GM19463 (cell line): Measurements from ENCODE around the gene SHC3.

Source experiments
- ATAC-seq: cut with Tn5 transposase; IDR thresholded peaks from one replicate; pipeline ENCODE4 v1.9.1; 2021; ENCODE audit warnings: mild to moderate bottlenecking, moderate library complexity; ENCODE audit not compliant: unreplicated experiment

Gene SHC3

GRCh38 chr9:89186960-89187359, 8.3 kb upstream of the SHC3 start:
- no peak for ATAC-seq

DNA sequence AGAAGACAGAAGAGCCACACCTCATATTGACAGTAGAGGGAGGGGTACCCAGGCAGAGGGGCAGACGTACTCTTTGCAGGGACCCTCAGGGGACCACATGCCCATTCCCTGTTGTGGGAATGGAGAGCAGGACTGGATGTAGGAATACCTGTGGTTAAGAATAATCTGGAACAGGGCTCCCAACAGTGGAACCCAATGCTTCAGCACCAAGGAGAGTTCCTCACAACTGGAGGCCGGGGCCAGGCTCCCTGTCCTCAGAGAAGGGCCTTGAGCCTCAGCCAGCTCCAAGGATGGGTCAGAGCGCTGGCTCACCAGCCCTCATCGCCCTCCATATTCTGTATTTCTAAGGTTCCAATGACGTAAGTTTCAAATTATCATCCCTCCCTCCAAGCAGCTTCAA, 7.4 kb upstream of the SHC3 start:
- ATAC-seq, result no peak

- no peak for ATAC-seq
Measured at GRCh38 chr9:89183146-89183545, 4.5 kb upstream of the SHC3 start.

DNA sequence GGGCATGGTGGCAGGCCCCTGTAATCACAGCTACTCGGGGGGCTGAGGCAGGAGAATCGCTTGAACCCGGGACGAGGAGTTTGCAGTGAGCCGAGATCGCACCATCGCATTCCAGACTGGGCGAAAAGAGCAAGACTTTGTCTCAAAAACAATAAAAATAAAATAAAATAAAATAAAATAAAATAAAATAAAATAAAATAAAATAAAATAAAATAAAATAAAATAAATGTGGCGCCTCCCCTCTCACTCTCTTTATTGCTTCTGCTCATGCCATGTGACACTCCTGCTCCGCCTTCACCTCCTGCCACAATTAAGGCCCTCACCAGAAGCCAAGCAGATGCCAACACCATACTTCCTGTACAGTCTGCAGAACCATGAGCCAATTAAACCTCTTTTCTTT, 3.8 kb upstream of the SHC3 start:
- no peak for ATAC-seq

GRCh38 chr9:89179895-89180734, 1.5 kb upstream of the SHC3 start:
- no peak for ATAC-seq

GRCh38 chr9:89179540-89179894, 899 bp upstream of the SHC3 start:
- ATAC-seq, result no peak

DNA sequence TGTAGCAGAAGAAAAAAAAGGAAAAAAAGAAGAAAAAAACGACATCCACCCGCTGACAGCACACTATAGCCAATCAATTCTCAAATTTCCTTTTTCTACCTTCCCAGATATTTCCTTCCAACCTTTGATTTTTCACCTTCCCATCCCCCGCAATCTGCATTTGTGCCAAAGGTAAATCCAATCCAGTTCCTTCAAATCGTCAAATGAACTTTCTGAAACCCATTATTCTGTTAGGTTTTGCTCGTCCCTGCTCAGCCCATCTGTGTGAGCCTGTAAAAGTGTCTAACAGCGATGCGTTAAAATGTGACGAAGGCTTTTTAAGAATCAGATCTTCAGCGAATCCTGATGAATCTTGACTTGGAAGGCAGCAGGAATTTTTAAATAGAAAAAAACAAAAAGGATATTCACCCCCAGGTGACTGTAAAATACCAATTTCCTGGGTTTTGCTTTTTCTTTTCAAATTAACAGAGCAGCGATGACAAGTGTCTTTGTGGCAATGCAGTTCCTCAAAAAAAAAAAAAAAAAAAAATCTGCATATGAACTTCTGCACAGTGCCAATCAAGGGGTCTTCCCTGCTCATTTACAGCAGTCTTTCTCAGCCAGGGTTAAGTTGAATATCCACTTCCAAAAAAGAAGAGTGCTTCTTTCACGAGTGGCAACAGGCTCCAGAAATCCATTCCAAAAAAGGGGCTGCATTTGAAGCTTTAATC, 367 bp upstream of the SHC3 start:
- ATAC-seq, result no peak

GRCh38 chr9:89177012-89177943, 1.3 kb downstream of the SHC3 start:
- ATAC-seq, result no peak

DNA sequence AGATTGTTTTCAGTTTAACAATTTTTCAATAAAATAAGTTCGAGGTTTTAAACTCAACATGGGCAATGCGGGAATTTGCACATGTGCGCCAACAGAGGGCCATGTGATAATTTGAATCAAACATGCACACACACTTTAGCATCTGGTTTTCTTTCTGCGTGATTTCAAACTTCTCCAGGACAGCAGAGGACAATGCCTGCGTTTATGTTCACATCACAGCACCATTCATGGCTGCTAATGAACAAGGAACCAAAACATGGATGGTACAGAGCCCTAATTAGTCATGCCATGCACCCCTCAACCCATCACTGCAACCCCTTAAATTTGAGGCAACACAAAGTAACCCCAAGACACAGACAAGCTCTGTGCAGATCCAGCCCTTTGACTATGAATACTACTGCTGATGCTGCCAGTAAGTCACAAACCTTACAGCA, 2.8 kb downstream of the SHC3 start:
- no peak for ATAC-seq

DNA sequence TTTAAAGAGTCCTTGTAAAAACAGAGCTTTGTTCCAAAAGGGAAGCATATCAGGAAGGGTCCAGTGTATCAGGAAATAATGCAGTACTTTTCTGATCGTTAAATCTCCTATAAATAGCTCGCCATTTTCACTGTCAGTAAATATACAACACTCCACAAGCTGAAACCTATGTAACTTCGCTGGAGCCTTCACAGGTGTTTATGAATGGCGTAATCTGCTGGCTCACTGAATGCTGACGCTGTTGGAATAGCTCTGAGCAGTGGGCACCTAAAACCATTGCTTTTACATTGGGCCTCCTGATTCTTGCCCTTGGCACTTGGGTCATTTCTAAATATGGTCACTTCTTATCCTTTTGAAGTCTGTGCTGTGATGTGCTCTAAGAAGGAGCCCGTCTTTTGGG, 4.3 kb downstream of the SHC3 start:
- no peak for ATAC-seq

- ATAC-seq, result no peak
Measured at GRCh38 chr9:89173072-89173471, 5.5 kb downstream of the SHC3 start.

GRCh38 chr9:89172398-89172797, 6.2 kb downstream of the SHC3 start:
- ATAC-seq, result no peak

DNA sequence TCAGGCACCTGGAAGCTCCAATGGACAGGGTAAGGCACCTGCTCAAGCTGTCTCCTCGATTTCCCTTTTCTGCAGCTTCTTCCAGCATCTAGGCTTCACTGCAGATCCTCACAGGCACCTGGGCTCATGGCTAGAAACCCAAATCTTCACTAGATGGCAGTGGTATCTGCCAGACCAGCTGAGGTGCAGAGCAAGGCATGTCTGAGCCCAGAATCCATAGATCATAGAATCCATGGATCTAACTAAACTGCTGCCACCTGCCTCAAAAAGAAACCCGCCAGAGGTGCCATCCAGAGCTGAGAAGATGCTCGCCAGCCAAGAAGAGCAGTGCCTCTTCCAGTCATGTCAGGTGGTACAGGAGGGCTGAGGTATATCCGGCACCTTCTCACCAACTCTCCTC, 6.9 kb downstream of the SHC3 start:
- no peak for ATAC-seq

GRCh38 chr9:89171231-89171630, 7.4 kb downstream of the SHC3 start:
- ATAC-seq, result no peak

GRCh38 chr9:89168901-89169813, 9.5 kb downstream of the SHC3 start:
- no peak for ATAC-seq

DNA sequence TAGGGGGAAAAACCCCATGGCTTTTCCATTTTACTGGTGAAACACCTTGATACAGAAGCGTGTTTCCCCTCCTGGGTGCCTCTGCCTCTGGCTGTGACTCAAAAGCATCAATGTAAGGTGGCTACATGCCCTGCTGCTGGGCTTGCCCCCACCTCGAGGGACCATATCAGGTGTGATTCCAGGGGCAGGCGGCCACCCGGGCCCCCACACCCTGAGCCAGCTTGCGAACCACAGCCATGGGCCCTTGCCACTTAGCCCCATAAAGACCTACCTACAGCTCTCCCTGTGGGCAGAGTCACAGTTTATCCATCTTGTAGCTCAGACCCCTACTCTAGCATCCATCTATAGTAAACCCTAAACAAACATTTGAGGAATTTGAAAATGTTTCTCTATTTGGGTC, 10.8 kb downstream of the SHC3 start:
- ATAC-seq, result no peak

- no peak for ATAC-seq
Measured at GRCh38 chr9:89166852-89167251, 11.8 kb downstream of the SHC3 start.

- no peak for ATAC-seq
Measured at GRCh38 chr9:89165880-89166279, 12.7 kb downstream of the SHC3 start.

GRCh38 chr9:89165341-89165740, 13.3 kb downstream of the SHC3 start:
- ATAC-seq, result no peak

DNA sequence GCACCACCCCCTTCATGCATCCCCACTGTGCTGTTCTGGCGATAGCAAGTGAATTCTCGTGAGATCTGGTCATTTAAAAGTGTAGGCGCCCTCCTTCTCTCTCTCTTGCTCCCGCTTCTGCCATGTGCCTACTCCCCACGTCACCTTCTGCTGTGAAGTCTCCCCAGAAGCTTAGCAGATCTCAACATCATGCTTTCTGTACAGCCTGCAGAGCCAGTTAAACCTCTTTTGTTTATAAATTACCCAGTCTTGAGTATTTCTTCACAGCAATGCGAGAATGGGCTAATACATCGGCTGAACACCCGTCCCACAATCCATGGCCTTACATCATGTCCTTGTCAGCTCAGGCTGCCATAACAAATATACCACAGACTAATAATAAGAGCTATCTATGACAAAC, 17.4 kb downstream of the SHC3 start:
- no peak for ATAC-seq
